Occipital lobe (tissue), 2 donors: ENCODE results near the gene LRRC23. TPM values are rescaled to one million over a fixed set of nuclear protein-coding genes. Genes with fewer than 3 reads are reported as not detected.
"Not testable (repeated sequence)": the region's sequence is repeated elsewhere in the genome, so short reads cannot be mapped to it uniquely, and the experiment has no call there.

Experiments used
- DNase-seq: peaks from one replicate; lab custom pipeline; 2025; lab: John Stamatoyannopoulos, UW
- total RNA-seq: library from RNA; depleted of rRNA; stranded (reverse); fragments of >200 nt; gene quantifications from one replicate; pipeline ENCODE4 v1.2.3, GENCODE V29; 2014

Gene LRRC23
- total RNA-seq, 1 donor from 2014 or later, result 7.6 TPM

DNA sequence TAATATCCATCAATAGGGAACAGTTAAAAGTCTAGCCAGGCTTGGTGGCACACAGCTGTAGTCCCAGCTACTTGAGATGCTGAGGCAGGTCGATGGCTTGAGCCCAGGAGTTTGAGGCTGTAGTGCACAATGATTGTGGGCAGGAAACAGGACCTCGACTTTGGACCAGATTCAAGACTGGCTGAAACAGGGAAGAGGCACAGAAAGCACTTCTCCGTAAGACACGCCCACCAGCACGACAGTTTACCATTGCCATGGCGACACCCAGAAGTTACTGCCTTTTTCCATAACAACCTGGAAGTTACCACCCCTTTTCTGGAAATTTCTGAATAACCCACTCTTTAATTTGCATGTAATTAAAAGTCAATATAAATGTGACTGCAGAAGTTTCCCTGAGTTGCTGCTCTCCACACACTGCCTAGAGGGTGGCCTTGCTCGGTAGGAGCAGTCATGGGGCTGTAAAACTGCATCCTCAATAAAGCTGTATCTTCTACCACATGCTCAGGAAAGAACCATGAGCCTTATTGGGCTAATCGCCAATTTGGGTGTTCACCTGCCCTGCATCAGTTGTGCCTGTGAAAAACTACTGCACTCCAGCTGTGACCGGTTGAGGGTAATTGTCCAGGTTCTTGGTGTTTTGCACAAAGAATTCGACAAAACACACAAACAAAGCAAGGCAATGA, 4.6 kb upstream of the LRRC23 start:
- peak; percentile 40 for DNase-seq

DNA sequence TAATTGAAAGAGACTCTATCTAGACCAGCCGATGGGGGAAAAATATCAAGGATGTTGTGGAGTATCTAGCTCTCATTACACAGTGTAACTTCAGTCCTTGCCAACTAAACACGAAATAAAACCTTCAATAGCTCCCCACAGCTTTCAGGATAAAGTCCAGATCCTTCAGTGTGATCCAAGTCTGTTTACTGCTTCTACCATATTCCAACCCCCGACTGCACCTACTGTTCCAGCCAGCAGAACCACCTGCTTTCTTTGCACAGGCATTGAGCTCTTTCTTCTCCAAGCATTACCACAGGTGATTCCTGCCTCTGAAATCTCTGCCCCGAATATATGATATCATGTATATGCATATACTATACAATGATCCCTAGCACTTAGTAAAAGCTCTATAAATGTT, 2.2 kb upstream of the LRRC23 start:
- DNase-seq, result no peak

DNA sequence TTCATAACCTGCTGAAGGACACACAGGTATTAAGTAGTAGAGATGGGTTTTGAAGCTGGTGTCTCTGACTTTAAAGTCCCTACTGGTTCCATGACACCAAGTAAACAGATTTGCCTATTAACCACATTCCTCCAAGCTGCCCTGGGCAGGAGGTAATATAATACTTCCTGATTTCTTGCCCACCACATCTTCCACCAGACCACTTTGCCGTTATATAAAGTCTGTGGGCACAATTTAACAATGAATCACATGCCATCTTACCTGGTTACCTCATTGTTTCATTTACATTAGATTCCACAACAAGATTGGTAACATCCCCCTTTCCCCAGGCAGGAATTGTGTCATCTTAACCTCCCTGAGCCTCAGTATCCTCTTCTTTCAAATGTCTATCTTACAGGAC, 900 bp upstream of the LRRC23 start:
- no peak for DNase-seq

DNA sequence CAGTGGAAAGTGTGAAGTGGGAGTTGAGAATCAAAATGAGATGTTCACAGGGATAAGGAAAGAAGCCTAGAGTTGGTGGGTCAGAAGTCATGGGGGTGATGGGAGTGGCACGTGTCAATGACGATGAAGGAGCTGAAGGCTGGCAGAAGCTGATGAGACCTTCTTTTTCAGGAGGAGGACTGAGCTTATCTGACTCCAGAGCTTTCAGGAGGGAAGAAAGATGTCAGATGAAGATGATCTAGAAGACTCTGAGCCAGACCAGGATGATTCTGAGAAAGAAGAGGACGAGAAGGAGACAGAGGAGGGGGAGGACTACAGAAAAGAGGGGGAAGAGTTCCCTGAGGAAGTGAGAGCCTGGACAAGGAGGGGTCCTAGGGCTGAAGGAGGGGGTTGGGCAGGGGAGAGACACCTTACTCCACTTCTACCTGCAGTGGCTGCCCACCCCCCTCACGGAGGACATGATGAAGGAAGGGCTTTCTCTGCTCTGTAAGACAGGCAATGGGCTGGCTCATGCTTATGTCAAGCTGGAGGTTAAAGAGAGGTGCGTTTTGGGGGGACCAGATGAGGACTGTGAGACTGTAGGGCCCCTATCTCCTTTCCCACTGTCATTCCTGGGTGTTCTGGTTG, 905 bp downstream of the LRRC23 start:
- no peak for DNase-seq

DNA sequence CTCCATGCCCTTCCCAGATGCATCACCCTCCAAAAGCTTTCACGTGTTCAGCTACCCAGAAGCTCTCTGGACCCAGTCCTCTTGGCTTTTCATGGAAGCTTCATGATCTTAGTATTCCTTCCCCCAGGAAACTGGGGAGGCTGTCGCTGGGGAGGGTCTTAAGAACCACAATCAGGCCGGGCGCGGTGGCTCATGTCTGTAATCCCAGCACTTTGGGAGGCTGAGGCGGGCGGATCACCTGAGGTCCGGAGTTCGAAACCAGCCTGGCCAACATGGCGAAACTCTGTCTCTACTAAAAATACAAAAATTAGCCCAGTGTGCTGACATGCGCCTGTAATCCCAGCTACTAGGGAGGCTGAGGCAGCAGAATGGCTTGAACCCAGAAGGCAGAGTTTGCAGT, 3.5 kb downstream of the LRRC23 start:
- not testable (repeated sequence) for DNase-seq

DNA sequence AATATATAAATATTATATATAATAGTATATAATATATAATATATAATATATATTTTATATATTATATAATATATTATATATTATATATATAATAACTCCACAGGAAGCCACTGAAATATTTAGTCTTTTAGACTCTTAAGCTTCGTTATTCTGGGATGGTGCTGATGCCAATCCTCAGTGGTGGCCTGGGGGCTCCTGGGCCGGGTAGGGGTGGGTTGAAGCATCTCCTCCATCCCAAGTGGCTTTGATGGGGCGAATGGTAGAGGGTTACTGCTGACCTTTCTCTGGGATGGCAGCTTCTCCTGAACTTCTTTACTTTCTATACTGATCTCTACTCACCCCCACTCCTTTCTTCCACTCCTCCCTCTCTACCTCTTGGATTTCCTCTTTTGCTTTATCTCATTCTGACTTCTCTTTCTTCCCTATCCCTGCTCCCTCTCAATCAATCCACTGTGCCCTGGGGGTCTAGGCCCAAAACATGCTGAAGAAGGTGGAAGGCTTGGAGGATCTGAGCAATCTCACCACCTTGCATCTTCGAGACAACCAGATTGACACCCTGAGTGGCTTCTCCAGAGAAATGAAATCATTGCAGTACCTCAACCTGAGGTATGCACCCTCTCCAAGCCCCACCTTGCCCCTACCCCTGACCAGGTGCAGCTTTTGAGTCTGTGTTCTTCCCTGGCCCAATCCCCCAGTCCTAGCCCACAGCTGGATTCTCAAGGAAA, 5.0 kb downstream of the LRRC23 start:
- DNase-seq, result no peak

DNA sequence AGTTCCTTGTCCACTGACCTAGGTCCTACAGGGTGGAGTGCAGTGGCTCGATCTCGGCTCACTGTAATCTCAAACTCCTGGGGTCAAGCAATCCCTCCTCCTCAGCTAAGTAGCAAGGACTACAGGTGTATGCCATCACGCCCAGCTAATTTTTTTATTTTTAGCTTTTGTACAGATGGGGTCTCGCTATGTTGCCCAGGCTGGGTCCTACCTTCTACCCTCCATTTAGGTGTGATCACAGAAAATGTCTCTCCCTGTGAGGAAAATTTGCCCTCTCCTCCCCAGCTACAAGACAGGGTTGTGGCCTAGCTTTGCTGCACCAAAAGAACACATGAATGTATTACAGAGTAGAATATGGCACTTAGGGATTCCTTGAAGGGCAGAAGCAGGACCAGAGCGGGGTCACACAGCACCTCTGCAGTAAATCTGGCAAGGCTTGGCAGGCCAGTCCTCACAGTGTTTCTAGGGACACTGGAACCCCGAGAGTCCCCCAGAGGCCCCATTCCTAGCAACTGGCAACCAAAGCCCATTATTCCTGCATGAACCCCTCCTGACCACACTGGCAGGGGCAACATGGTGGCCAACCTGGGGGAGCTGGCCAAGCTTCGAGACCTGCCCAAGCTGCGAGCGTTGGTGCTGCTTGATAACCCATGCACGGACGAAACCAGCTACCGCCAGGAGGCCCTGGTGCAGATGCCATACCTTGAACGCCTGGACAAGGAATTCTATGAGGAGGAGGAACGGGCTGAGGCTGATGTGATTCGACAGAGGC, 7.7 kb downstream of the LRRC23 start:
- no peak for DNase-seq

DNA sequence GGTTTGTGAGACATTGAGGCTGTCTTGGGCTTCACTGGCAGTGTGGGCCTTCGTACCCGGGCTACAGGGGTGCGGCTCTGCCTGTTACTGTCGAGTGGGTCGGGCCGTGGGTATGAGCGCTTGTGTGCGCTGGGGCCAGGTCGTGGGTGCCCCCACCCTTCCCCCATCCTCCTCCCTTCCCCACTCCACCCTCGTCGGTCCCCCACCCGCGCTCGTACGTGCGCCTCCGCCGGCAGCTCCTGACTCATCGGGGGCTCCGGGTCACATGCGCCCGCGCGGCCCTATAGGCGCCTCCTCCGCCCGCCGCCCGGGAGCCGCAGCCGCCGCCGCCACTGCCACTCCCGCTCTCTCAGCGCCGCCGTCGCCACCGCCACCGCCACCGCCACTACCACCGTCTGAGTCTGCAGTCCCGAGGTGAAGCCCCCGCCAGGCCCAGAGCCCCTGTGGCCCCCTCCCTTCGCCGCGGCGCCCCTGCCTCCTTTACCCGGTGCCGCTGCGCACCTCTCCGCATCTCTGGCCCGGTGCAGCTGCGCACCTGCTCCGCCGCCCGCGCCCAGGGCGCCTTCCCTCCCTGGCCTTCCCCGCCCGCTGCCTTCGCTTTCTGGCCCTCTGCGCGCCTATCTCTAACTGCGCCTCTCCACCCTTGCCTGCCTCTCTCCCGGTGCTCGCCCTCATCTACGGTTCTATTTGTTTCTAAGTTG, 9.8 kb downstream of the LRRC23 start, which contains the start of gene ENO2:
Gene ENO2, plus strand, starts transcription at position 335 of the 701 bp plus-strand sequence. CDS start 1,253 bp downstream, outside the sequence.
- DNase-seq, result peak; percentile 81

DNA sequence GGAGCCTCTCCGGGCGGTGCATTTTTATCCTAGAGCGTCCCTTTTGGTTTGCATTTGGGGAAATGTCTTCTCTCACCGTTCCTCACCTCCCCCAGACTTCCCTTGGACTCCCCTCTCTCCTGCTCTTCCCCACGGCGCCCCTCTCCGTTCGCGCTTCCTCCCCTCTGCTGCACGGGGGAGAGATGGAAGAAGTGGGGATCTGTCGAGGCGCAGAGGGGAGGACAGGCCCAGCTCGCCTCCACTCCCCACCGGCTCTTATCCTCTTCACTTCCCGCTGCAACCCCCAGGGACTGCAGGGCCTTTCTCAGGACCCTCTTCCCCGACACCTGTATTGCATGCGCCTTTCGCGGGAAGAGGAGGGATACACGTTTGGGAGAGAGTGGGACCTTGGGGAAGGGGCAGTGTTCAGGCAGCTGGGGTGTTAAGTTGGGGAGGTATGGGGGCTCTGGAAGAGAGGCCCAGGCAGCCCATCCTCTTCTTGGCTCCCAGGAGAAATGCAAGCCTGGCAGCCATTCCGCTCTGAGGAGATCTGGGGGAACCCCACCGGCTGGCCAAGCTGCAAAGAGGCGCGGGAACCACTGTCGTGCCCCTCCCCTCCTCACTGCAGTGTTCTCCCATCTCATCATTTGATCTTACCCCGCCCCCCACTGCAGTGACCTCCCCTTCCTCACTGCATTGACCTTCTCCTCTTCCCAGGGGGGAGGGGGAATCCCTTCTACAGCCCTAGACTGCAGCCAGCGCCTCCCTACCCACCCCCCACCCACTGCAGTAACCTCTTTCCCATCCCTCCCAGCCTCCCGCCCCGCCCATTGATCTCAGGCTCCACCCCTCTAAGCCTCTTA, 10.5 kb downstream of the LRRC23 start:
- no peak for DNase-seq

DNA sequence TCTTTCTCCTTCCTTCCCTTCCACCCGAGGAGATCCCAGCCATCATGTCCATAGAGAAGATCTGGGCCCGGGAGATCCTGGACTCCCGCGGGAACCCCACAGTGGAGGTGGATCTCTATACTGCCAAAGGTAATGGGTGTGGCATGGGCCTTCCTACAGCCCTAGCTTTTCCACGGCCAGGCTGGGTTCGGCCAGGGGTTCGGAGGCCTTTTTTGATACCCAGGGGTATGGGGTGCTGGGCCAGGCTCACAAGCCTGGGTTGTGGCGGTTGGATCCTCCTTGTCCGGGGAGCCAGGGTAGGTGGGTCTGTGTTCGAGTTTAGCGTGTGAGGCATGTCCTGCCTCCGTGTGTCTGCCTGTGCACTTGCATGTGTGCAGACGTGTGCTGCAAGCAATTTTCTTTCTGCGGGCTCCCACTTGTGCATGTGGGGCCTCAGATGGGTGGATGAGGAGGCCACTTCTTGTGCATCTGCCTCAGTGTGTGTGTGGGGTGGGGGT, 11.2 kb downstream of the LRRC23 start:
- DNase-seq, result no peak

DNA sequence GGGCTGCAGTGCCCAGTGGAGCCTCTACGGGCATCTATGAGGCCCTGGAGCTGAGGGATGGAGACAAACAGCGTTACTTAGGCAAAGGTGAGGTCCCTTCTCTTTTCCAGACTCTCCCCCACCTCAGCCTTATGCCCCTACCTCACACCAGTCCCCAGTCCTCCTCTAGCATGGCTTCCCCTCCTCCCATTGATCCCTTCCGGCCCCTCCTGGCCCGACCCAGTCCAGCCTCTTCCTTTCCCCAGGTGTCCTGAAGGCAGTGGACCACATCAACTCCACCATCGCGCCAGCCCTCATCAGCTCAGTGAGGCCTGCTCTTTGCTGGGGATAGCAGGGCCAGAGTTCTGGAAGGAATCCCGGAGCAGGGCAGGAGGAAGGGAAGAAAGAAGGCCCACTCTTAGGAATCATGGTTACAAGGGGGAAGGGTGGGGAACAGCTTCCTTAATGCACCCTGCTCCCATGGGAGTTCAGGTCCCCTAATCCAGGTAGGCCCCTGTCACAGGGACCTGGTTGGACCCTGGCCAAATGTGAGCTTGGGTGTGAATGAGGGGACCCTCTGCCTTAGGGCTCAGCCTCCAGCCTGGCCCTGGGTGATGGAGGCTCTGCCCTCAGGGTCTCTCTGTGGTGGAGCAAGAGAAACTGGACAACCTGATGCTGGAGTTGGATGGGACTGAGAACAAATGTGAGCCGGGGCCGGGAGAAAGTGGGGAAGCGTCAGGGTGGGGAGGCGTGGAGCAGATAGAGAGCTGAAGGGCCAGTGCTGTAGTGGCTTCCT, 12.0 kb downstream of the LRRC23 start:
- no peak for DNase-seq

DNA sequence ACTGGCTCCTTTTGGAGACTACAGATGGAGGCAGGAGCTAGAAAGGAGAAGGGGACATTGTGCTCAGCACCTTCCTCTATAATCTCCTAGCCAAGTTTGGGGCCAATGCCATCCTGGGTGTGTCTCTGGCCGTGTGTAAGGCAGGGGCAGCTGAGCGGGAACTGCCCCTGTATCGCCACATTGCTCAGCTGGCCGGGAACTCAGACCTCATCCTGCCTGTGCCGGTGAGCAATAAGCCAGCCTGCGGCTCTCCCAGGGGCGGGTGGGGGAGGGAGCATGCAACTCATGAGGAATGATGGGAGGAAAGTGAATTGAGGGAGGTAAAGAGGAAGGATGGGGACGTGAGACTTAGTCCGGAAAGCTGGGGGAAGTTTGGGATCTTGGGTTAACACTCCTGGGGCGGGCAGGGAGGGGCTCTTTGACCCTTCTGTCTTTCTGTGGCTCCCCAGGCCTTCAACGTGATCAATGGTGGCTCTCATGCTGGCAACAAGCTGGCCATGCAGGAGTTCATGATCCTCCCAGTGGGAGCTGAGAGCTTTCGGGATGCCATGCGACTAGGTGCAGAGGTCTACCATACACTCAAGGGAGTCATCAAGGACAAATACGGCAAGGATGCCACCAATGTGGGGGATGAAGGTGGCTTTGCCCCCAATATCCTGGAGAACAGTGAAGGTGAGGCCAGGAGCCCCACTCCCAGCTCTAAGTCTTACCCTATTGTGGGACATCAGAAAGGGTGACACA, 13.0 kb downstream of the LRRC23 start:
- DNase-seq, result no peak

DNA sequence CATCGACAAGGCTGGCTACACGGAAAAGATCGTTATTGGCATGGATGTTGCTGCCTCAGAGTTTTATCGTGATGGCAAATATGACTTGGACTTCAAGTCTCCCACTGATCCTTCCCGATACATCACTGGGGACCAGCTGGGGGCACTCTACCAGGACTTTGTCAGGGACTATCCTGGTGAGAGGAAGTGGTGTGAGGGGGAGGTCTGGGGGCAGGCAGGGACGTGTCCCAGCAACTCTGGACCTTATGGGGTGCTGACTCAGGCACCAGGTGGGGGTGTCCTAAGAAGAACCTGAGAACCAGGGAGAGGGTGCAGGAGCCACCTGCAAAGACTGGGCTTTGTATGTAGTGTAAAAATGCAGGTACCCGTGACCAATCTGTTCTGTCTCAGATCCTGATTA, 15.0 kb downstream of the LRRC23 start:
- DNase-seq, result no peak

DNA sequence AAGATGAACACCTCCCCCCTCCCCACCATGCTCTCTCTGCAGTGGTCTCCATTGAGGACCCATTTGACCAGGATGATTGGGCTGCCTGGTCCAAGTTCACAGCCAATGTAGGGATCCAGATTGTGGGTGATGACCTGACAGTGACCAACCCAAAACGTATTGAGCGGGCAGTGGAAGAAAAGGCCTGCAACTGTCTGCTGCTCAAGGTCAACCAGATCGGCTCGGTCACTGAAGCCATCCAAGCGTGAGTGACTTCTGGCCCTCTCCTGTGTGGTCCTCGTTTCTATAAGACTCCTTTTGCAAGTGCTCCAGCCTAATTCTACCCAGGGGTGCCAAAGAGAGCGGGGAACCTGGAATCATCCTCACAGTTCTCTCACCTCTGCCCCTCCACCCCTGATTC, 16.9 kb downstream of the LRRC23 start:
- DNase-seq, result no peak

DNA sequence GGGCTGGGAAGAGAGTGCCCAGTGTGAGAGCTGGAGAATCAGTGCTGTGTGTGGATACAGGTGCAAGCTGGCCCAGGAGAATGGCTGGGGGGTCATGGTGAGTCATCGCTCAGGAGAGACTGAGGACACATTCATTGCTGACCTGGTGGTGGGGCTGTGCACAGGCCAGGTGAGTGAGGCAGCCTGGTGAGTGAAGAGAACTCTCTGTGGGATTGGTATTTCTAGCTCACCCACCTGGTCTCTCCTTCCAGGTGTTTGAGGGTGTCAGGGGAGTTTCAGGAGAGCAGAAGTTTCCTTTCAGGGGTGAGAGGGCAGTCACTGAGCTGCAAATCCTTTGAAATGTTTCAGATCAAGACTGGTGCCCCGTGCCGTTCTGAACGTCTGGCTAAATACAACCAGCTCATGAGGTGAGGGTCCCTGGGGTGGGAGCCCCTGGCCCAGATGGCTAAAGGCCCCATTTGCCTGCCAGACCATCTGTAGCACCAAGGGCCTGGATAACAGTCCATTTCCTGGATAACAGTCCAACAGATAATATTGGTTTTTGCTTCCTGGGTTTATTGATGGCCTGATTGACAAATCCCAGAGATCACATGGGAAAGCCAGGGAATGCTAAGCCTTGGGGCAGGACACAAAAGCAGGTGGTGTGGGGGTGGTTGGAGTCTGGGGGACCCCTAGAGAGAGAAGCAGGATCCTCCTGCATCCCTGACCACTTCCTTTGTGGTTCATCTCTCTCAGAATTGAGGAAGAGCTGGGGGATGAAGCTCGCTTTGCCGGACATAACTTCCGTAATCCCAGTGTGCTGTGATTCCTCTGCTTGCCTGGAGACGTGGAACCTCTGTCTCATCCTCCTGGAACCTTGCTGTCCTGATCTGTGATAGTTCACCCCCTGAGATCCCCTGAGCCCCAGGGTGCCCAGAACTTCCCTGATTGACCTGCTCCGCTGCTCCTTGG, 17.6 kb downstream of the LRRC23 start:
- DNase-seq, result no peak

DNA sequence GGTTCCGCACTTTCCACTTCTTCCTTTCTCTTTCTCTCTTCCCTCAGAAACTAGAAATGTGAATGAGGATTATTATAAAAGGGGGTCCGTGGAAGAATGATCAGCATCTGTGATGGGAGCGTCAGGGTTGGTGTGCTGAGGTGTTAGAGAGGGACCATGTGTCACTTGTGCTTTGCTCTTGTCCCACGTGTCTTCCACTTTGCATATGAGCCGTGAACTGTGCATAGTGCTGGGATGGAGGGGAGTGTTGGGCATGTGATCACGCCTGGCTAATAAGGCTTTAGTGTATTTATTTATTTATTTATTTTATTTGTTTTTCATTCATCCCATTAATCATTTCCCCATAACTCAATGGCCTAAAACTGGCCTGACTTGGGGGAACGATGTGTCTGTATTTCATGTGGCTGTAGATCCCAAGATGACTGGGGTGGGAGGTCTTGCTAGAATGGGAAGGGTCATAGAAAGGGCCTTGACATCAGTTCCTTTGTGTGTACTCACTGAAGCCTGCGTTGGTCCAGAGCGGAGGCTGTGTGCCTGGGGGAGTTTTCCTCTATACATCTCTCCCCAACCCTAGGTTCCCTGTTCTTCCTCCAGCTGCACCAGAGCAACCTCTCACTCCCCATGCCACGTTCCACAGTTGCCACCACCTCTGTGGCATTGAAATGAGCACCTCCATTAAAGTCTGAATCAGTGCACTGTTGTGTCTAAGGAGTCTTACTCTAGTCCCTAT, 18.5 kb downstream of the LRRC23 start:
- DNase-seq, result no peak

DNA sequence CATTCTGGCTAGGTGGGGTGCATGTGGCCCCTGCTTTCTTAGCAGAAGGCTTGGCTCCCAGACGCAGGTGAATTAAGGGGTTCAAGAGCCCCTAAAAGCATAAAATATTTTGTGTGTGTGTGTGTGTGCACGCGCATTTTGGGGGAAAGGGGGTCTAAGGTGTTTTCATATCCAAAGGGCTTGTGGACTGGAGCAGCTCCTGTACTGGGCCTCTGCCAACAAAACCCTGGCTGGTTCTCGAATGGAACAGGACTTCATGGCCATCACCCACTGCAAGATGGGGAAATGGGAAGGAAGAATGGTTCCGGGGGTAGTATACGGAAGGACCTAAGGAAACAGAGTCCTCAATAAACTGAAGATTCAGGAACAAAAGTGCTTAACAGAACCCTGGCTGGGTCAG, 19.2 kb downstream of the LRRC23 start:
- no peak for DNase-seq
